ENCODE measurements around the gene TASL.
"Not testable (repeated sequence)": the region's sequence is repeated elsewhere in the genome, so short reads cannot be mapped to it uniquely, and the experiment has no call there.

TASL gene

DNA sequence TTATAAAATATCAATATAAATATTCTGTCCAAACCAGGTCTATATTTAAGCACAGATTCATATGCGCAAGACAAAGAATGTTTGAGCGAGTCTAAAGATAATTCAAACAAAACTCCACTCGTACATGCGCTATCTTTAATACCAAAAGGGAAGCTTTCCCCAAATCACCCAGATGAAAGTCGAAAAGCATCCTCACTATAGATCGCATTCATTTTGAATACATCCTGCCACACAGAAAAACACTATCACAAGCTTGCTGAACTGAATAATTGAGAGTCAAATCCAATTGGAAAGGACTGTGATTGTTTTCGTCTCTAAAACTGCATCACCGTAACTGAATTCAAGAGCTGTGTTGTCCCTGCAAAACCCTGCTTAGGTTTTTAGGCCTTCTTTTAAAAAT is 685 bp downstream of the TASL start:
- DNase-seq: no peak

DNA sequence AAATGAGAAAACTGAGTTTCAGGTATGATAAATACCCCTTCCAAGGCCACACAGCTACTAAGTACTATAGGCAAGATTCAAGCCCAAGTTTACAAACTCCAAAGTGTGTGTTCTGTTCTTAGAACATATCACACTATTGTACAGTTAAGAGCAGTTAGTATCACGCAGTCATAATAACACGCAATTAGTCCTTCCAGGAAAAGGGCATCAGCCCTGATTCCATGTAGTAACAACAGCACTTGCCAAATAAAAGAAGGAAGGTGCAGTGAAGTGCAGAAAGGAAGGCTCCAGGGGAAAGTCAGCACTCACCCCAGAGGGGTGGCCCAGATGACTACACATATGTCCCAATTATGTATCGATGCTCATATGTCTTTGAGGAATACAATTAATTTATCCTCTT is 4.4 kb downstream of the TASL start:
- DNase-seq: no peak

DNA sequence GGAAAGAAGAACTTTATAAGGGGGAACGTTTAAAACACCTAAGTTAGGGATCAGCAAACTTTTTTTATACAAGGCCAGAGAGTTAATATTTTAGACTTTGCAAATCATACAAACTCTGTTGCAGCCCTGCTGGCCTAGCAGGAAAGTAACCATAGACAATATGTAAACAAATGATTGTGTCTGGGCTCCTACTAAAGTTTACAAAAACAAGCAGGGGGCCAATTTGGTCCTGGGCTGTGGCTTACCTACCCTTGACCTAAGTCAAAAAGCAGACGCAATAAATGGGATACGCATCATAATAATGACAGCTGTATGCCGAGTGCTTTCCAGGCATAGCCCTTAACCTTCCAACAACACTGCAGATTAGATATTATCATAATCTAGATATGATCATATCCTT is 4.9 kb downstream of the TASL start:
- no peak for DNase-seq

DNA sequence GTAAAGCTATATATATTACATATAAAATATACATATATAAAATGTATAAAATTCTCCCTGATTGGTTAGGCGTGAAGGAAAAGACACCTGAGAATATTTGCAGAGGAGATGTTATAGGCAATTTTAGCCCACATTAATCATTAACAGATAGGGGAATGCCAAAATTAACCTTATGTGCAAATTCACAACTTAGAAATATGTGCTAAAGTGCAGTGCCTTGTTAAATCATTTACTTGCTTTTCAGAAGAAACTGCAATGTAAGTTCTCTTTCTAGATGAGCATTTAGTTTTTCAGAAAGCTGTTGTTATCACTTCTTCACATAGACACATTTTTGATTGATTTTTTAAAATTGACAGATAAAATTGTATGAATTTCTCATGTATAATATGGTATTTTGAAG is 5.6 kb downstream of the TASL start:
- DNase-seq: no peak

DNA sequence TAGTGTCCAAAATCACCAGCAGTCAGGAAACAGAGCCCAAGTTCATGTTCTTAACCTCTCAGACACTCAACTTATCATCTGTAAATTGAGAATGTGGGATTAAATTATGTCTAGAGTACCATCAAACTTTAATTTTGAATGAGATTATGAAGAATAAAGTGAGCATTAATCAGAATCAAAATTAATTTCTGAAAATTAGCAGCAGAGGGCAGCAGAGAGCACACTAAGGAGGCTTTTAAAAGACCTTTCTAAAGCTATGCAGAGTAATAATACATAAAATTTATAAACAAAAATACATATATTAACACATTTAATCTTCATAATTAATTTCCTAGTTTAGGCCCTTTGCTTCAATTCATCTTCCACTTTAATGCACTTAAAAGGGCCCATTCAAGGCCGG is 7.1 kb downstream of the TASL start:
- DNase-seq: no peak

DNA sequence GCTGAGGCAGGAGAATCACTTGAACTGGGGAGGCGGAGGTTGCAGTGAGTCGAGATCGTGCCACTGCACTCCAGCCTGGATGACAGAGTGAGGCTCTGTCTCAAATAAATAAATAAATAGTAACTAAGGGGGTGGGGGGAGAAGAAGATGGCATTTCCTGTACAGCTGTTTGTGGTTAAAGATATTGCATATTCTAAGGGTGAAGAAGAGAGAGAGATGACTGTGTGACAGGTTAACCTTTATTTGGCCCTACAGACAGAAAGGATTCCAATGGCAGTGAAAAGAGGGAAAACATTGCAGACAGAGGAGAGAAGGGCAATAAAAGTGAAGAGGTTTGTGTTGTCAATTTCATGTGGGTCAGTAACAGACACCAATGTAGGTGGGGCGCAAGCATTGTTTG is 9.4 kb downstream of the TASL start:
- no peak for DNase-seq

DNA sequence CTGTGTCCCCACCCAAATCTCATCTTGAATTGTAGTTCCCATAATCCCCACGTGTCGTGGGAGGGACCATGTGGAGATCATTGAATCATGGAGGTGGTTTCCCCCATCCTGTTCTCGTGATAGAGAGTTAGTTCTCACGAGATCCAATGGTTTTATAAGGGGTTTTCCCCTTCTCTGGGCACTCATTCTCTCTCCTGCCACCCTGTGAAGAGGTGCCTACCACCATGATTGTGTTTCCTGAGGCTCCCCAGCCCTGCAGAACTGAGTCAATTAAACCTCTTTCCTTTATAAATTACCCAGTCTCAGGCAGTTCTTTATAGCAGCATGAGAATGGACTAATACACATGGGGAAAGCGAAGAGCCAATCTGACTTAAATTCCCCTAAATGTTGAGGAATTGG is 14.5 kb downstream of the TASL start:
- DNase-seq: not testable (repeated sequence)

DNA sequence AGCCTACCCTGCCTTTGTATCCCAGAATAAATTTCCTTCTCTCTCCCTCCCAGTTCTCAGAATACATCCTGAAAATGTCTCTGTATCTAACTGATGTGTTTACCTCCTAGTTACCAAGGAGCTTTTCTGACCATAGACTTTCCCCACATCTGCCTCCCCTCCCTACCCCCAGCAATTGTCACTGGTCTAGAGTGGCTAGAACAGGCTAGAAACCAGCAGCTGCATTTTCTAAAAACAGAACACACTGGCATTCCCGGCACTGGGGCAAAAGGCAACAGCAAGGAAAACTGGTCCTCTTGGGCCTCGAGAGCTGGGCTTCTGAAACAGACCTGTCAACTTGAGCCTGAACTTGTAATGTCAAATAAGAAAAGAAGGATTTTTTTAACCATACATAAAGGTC is 16.4 kb downstream of the TASL start:
- DNase-seq: no peak

DNA sequence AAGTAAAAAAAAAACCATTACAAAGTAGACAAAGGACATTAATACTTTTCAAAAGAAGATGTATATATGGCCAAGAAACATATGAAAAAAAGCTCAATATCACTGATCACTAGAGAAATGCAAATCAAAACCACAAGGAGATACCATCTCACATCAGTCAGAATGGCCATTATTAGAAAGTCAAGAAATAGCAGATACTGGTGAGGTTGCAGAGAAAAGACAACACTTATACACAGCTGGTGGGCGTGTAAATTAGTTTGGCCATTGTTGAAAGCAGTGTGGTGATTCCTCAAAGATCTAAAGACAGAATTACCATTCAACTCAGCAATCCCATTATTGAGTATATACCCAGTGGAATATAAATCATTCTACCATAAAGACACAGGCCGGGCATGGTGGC is 39.3 kb downstream of the TASL start:
- DNase-seq: no peak

DNA sequence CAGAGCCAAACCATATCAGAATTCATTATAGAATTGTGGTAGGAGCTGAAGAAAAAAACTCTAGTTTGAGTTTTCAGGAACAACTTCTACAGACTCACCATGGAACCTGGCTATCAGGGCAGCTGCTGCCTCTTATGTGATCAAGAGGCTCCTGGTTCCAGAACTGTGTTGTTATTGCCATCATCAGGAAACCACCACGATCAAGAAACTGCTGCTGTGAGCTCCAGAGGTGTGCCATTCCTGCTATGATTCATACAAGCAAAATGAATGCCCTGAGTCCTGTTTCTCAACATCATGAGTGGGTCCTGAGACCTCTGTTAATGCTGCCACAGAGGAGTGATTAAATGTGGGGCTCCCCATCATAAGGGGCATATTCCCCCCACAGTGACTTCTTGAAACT is 43.7 kb downstream of the TASL start:
- DNase-seq: no peak

DNA sequence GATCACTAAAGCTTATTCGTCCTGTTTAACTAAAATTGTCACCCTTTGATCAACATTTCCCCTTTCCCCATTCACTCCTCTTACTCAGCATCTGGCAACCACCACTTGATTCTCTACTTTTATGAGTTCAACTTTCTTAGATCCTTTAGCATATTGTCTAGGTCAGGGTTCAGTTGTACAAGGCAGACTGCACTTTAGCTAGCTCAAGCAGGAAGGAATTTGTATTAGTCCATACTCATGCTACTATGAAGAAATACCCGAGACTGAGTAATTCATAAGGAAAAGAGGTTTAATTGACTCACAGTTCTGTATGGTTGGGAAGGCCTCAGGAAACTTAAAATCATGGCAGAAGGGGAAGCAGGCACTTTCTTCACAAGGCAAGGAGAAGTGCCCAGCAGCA is 44.3 kb downstream of the TASL start:
- no peak for DNase-seq

DNA sequence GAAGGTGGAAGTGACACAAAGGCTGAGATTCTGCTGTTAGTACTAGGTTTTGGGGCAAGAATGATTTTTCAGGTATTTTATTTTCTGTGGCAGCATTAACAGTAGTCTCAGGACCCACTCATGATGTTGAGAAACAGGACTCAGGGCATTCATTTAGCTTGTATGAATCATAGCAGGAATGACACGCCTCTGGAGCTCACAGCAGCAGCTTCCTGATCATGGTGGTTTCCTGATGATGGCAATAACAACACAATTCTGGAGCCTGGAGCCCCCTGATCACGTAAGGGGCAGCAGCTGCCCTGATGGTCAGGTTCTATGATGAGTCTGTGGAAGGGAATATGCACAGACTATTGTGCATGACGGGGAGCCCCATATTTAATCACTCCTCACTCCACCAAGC is 47.0 kb downstream of the TASL start:
- DNase-seq: no peak

DNA sequence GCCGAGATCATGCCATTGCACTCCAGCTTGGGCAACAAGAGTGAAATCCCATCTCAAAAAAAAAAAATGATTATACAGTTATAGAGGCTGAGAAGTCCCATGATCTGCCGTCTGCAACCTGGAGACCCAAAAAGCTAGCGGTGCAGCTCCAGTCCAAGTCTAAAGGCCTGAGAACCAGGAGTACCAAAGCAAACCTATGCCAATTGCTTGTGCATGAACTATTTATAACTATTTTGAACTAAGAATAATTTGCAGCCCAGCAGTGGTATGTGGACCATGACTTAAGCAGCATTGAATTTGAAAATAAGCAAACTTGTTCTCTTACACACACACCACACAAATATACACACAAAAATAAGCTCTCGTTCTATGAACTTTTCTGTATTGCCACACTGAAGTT is 51.8 kb downstream of the TASL start:
- DNase-seq: no peak

DNA sequence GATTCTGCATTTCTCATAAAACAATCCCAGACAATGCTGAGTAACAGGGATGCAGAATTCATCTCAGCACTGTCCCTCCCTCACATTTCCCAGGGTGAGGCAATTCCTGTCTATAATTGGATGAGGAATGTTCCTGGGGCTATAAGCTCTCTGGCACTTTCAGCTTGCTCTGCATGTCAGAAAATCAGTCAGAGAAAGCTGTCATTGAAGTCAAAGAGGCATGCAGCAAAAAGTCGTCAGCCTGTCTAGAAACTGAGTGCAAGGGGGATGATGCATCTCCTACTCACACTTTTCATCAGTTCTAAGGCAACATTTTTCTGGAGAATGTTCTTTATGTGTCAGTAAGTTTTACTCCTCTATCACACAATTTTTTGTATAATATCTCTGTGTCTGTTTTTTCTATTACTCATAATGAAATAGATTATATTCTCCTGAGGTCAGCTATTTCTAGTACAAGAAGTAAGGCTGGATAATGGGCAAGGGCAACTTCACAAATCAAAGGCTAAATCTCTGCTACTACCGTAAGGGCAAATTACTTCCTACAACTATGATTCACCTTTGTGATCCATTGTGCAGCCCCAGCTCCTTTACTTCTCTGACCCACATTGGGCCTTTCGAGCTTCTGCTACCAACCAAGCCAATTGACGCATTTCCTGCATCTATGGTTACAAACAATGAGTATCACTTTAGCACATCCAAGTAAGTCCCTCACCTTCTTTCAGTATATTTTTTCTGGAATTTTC is 56.0 kb downstream of the TASL start:
- DNase-seq: no peak

DNA sequence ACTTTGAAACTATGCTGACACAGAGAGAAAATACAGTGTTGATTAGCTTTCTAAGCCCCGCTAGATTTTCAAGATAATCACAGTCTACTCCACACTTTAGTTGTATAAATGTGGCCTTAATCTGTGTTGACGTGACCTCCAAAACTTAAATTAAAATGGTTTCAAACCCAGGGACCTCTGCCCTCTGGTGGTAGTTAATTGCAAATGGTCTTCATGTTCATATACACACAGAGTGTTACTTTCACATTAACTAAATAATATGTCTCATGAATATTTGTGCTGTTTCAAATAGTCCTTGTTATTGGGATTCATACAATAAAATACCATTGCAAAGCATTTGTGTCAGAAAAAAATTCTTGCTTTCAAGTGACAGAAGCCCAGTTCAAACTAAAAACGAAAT is 64.3 kb downstream of the TASL start:
- no peak for DNase-seq
